Upper lobe of right lung (tissue), 1 donor: ENCODE measurements around the gene PEX26. TPM values are rescaled to one million over a fixed set of nuclear protein-coding genes. Genes with fewer than 3 reads are reported as not detected.
"Not testable (repeated sequence)": the region's sequence is repeated elsewhere in the genome, so short reads cannot be mapped to it uniquely, and the experiment has no call there.

Experiments
- ATAC-seq: fragments of 200-7000 bp; cut with Tn5 transposase; one replicate; pipeline ENCODE4 v1.9.1; 2020; ENCODE audit warnings: mild to moderate bottlenecking, moderate library complexity
- DNase-seq: peaks from one replicate; pipeline ENCODE4 v3.0.0-alpha.2; 2020
- H3K27ac ChIP-seq: fragments of 200-600 bp; one replicate; pipeline ENCODE4 v1.8.0; 2022
- H3K27me3 ChIP-seq: fragments of 200-600 bp; one replicate; pipeline ENCODE4 v1.8.0; 2022; ENCODE audit warnings: mild to moderate bottlenecking
- H3K36me3 ChIP-seq: fragments of 200-600 bp; one replicate; pipeline ENCODE4 v1.8.0; 2022
- H3K4me1 ChIP-seq: fragments of 200-600 bp; one replicate; pipeline ENCODE4 v1.8.0; 2022
- H3K4me3 ChIP-seq: fragments of 200-600 bp; one replicate; pipeline ENCODE4 v1.8.0; 2022; ENCODE audit warnings: mild to moderate bottlenecking
- H3K9me3 ChIP-seq: fragments of 200-600 bp; one replicate; pipeline ENCODE4 v1.8.0; 2022
- CTCF ChIP-seq: fragments of 200-600 bp; IDR thresholded peaks from one replicate; pipeline ENCODE4 v1.8.0; 2022; ENCODE audit warnings: antibody characterized with exemption
- intact Hi-C: fragments of 100-400 bp; cut with DNase I; formaldehyde crosslinking; loops from one replicate; pipeline ENCODE4 v1.11.0; 2022
- total RNA-seq: library from RNA; stranded (reverse); fragmentation: NEBNext Ultra II Directional; extraction: Animal tissue kit (Norgen Biotek cat#: 25700); gene quantifications from one replicate; pipeline ENCODE4 v1.2.1, GENCODE V29; 2021
- donor health status: DM: no; HTN: yes; CAD: no; lungs with severe emphysema.

PEX26 gene
- total RNA-seq, 1 donor from 2014 or later: 35.5 TPM

- H3K27ac ChIP-seq: no peak overlapping the region
- ATAC-seq: no peak
- peaks cover 14% of the 10 kb centered on the region for H3K4me1 ChIP-seq
- intact Hi-C loops: loop anchor here (10.0 kb wide), 2 partner anchors 87 to 167 kb away; no protein-coding TSS in a partner anchor
- TF ChIP-seq CTCF: no peak
- no peaks in the 10 kb centered on the region for H3K9me3 ChIP-seq
- H3K4me3 ChIP-seq: no peak overlapping the region
- H3K27me3 ChIP-seq: no peaks in the 10 kb centered on the region
- peak; percentile 10 for DNase-seq
- H3K36me3 ChIP-seq: no peaks in the 10 kb centered on the region
These were observed 5.9 kb upstream of the PEX26 start for GRCh38 chr22:18071968-18072310.

DNA sequence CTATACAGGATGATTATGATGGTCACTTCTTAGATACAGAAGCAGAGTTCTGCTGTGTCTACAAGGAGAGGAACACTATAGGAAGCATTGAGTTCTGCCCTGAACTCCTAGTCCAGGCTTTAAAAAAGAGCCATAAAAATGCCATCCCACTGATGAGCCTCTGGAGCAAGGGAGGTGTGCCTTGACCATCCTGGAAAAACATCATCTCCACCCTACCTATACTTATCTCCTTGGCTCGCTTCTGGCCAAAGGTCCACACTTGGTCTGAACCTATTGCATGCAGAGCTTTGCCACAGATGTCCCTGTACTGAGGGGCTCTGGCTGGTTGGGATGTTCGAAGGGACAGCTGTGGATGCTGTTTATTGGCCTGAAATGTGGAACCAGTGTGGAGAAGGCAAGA lies 4.3 kb upstream of the PEX26 start:
- TF ChIP-seq CTCF: no peak
- H3K27me3 ChIP-seq: no peaks in the 10 kb centered on the region
- ATAC-seq (no peak), DNase-seq (no peak)
- no peaks in the 10 kb centered on the region for H3K36me3 ChIP-seq
- no peaks in the 10 kb centered on the region for H3K9me3 ChIP-seq
- H3K4me3 ChIP-seq: no peak overlapping the region
- no peak overlapping the region for H3K27ac ChIP-seq
- intact Hi-C loops: loop anchor here (10.0 kb wide), 2 partner anchors 89 to 169 kb away; no protein-coding TSS in a partner anchor
- H3K4me1 ChIP-seq: peaks cover 17% of the 10 kb centered on the region

GRCh38 chr22:18073927-18074326 lies 3.9 kb upstream of the PEX26 start:
- intact Hi-C loops: loop anchor here (10.0 kb wide), 2 partner anchors 89 to 169 kb away; no protein-coding TSS in a partner anchor
- not testable (repeated sequence) for DNase-seq, H3K27ac ChIP-seq, H3K9me3 ChIP-seq, H3K36me3 ChIP-seq, H3K4me3 ChIP-seq, ATAC-seq, H3K27me3 ChIP-seq
- peaks cover 21% of the 10 kb centered on the region for H3K4me1 ChIP-seq

GRCh38 chr22:18075101-18075719 lies 2.6 kb upstream of the PEX26 start:
- Histone ChIP-seq H3K27ac (no peak overlapping the region), H3K4me1 (peaks cover 23% of the 10 kb centered on the region), H3K27me3 (no peaks in the 10 kb centered on the region), H3K4me3 (no peak overlapping the region), H3K9me3 (no peaks in the 10 kb centered on the region), H3K36me3 (peaks cover 5% of the 10 kb centered on the region)
- intact Hi-C loops: loop anchor here (5.0 to 10.0 kb wide), 3 partner anchors 90 to 248 kb away; no protein-coding TSS in a partner anchor
- no peak for TF ChIP-seq CTCF
- ATAC-seq: no peak
- peak; percentile 22 for DNase-seq

DNA sequence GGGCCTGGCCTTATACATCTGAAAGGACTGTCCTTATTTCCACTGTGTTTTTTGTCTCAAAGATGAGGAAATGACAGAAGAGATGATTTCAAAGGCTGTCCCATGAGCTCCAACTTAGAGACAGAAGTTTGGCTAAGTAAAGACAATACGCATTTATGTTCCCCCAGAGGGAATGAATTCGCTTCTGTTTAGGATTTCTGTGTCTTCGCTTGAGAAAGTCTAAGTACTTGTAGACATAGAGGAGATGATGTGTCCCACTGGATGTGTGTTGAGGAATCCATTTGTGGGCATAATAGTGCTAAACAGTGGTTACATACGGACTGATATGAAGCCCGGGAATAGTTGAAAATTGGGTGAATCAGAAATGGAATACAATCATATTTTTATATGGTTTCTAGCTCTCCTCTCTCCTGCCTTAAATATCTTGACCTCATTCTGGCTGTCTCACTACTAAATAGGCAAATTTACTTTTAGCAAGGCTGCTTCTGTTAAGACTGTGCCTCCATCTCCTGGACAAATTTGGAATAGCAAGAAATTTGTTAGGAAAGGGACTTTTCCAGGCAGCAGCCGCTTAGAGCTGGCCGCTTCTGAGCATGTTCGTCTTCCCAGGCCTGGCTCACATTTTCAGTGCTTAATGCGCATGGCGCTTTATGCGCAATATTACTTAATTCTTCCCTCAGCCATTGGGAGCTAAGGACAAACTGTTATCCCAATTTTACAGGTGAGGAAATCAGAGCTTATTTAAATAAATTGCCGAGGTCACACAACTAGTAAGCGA lies 1.9 kb upstream of the PEX26 start:
- peak; percentile 87 for TF ChIP-seq CTCF
- Histone ChIP-seq H3K27me3 (no peaks in the 10 kb centered on the region), H3K36me3 (peaks cover 12% of the 10 kb centered on the region), H3K27ac (peak overlapping the region; percentile 34), H3K4me1 (peaks cover 23% of the 10 kb centered on the region), H3K9me3 (no peaks in the 10 kb centered on the region), H3K4me3 (no peak overlapping the region)
- DNase-seq (peak; percentile 63), ATAC-seq (peak; percentile 66)
- intact Hi-C loops: loop anchor here (5.0 to 10.0 kb wide), 3 partner anchors 91 to 249 kb away; no protein-coding TSS in a partner anchor

- DNase-seq: no peak
- H3K9me3 ChIP-seq: no peaks in the 10 kb centered on the region
- H3K27ac ChIP-seq: peak overlapping the region; percentile 91
- H3K27me3 ChIP-seq: no peaks in the 10 kb centered on the region
- no peak for ATAC-seq
- intact Hi-C loops: loop anchor here (5.0 to 10.0 kb wide), 3 partner anchors 92 to 250 kb away; no protein-coding TSS in a partner anchor
- peaks cover 23% of the 10 kb centered on the region for H3K4me1 ChIP-seq
- peak overlapping the region; percentile 93 for H3K4me3 ChIP-seq
- peaks cover 22% of the 10 kb centered on the region for H3K36me3 ChIP-seq
- TF ChIP-seq CTCF: no peak
These were observed 627 bp upstream of the PEX26 start for GRCh38 chr22:18077087-18077638.
